ENCODE results near the gene ZDHHC19.
"Not testable (repeated sequence)": the region's sequence is repeated elsewhere in the genome, so short reads cannot be mapped to it uniquely, and the experiment has no call there.

ZDHHC19 gene

DNA sequence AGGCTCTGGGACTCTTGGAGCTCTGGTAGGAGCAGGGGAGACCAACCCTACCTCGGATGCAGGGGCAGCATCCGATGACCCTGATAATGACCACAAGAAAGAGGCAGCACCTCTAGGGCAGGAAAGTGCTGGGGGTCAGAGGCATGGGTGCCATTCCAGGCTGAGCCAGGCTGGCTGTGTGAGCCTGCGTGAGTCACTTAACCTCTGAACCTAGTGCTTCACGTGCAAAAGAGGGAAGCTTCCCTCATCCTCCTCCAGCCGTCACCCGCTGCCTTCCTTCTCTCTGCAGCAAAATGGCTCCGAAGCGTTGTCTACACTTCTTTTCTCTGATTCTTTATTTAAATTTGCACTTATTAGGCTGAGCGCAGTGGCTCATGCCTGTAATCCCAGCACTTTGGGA, 35.5 kb downstream of the ZDHHC19 start:
- no peak for DNase-seq

DNA sequence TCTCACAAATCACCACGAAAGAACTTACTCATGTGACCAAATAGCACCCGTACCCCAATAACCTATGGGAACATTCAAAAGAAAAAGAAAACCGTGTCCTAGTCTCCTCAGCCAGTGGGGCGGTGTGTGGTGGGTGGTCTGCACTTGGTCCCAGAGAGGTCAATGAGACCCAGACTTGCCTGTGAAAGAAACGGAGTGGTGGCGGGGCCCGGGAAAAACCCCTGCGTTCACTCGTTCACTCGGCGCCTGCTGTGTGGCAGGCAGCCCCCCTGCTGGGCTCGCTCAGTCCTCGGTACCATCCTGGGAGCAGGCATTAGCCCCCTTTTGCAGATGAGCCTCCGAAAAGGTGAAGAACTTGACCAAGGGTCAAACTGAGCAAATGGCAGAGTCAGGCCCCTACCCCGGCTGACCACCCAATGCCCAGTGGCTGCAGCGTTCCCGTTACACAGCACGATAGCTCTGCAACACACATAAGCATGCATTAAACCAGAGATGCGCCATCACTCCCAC, 36.0 kb downstream of the ZDHHC19 start:
- DNase-seq, result no peak

DNA sequence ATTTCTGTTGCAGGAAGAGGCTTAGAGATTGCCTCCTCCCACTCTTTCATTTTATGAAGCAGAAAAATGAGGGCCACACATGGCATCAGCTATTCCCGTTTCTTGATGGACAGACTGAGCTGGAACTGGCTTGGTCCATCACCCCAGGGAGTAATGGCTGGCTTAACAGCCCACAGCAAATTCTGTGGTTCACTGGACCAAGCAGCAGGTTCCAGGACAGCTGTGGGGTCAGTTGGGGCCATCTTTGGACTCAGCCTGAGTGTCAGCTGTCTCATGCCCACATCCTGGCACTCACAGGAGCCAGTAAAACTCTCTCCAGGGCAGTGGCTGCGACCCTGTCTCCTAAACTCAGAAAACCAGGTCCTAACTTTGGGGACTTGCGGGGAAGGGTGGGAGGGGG, 36.5 kb downstream of the ZDHHC19 start:
- DNase-seq, result no peak

DNA sequence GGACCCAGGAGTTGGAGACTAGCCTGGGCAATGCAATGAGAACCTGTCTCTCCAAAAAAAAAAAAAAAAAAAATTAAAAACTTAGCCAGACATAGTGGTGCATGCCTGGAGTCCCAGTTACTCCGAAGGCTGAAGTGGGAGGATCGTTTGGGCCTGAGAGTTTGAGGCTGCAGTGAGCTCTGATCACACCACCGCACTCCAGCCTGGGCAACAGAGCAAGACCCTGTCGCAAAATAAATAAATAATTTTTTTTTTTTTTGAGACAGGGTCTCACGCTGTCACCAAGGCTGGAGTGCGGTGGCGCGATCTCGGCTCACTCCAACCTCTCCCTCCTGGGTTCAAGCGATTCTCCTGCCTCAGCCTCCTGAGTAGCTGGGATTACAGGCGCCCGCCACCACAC, 40.9 kb downstream of the ZDHHC19 start:
- not testable (repeated sequence) for DNase-seq

DNA sequence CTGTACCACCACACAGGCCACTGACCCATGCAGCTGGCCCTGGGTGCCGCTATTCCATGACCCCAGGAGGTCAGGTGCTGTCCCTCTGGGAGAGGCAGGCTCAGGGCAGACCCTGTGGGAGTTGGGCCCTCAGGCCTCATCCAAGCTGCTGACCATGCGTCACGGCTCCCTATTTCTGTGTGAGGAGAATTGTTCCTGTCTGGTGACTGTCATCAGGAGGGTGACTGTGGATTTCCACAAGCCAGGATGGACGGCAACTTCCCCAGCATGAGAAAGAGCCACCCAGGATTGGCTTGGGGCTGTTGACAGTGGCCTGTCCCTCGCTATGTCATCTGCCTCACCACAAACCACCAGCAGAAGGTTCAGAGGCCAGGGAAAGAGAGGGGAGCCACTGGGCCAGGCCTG, 41.4 kb downstream of the ZDHHC19 start:
- no peak for DNase-seq

DNA sequence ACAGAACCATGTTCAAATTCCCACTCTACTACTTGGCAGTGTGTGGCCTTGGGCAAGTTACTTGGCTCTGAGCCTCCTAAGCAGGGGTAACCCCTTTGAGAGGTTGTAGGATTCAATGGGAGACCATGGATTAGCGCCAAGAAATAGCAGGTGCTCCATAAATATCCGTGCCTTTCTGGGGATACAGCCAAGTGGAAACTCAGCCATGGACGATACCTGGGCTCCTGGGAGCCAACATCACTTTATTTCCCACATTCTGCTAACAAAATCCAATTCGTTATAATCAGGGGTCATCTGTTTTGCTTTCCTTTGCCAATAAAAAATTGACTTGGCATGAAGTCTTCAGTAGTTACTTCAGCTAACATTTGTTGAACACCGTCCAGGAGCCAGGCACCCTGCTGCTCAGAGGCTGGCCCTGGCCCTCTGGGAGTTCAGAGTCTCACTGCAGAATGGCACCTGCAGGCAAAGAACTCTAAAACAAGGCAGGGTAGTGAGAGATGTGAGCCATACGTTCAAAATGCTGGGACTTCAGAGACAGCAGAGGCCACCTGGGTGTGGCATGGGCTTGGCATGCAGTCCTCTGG, 42.3 kb downstream of the ZDHHC19 start:
- DNase-seq, result no peak

DNA sequence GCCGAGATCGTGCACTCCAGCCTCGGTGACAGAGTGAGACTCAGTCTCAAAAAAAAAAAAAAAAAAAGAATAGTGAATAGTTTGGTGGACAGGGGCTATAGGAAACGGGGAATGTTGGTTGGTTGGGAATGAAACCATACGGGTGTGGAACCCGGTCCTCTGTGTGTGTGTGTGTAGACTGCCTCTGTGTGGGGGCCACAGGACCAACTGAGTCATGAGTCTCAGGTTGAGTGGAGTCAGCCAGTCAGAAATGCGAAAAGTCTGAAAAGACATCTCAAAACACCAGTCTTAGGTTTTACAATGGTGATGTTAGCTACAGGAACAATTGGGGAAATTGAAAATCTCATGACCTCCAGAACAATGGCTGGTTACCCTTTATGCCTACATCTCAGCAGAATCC, 44.5 kb downstream of the ZDHHC19 start:
- DNase-seq, result no peak

DNA sequence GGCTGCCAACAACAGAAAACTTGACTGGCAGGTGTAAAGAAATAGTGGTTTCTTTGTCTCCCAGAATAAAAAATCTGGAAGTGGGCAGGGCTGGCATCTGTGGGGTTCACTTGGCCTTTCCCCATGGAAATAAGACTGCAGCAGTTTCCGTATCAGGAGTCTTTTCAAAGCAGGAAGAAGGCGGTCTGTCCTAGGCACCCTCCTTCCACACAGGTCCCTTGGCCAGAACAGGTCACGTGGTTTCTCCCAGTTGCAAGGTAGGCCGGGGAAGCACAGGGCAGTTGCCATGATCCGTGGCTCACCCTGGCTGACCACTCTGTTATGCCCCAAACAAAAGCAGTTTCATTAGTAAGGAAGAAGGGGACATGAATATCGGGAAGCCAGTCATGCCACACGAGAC, 45.4 kb downstream of the ZDHHC19 start:
- no peak for DNase-seq

DNA sequence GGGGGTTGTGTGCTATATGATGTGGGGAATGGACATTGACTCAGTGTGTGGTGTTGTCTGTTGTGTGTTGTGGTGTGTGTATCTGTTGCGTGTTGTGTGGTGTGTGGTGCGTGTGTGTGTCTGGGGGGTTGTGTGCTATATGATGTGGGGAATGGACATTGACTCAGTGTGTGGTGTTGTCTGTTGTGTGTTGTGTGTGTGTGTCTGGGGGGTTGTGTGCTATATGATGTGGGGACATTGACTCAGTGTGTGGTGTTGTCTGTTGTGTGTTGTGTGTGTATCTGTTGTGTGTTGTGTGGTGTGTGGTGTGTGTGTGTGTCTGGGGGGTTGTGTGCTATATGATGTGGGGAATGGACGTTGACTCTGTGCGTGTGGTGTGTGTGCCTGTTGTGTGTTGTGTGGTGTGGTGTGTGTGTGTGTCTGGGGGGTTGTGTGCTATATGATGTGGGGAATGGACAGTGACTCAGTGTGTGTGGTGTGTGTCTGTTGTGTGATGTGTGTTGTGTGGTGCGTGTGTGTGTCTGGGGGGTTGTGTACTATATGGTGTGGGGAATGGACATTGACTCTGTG, 46.1 kb downstream of the ZDHHC19 start:
- not testable (repeated sequence) for DNase-seq

DNA sequence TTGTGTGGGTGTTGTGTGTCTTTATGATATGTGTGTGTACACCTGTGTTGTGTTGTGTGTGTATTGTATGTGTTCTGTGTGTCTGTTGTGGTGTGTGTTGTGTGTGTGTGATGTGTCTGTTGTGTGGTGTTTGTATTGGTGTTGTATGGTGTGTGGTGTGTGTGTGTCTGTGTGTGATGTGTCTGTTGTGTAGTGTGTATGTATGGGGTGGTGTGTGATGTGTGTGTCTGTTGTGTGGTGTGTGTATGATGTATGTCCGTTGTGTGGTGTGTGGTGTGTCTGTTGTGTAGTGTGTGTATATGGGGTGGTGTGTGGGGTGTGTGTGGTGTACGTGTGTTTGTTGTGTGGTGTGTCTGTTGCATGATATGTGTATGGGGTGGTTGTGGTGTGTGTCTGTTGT, 46.6 kb downstream of the ZDHHC19 start:
- DNase-seq, result no peak

DNA sequence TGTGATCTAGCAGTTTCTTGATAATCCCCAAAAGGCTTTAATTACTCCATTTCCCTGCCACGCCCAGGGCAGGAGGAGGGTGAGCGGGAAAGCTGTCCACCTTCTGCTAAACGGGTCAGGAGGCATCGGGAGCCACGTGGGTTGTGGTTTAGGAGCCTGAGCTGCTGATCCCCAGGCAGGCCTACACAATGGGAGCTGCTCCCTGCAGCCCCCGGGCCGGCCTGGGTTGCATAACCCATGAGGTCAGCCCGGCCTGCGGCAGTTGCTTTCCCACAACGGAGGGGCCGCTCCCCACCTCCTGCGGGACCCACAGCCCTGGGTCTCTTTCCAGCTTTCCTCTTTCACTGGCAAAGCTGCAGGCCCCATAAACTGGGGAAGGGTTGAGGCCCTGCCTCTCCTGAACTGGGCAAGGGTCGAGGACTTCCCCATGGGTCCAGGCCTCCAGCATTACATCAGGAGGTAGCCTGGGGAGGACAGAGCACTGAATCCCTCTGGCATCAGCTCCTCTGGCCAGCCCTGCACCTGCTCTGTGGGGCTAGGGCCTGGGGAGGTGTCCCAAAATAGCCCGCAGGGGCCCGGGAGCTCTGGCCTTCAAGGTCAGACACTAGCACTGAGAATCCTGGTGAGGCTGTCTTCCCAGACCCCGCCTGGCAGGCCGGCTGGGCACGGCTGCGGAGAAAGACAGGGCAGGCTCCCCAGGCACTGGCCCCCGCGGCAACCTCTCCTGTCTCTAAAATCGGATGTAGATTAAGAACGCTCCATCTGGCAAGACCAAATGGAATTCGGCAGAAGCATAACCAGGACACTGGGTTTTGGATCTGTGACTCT, 47.3 kb downstream of the ZDHHC19 start:
- peak in 2 of 14 donors; percentile 20 to 69 for DNase-seq

DNA sequence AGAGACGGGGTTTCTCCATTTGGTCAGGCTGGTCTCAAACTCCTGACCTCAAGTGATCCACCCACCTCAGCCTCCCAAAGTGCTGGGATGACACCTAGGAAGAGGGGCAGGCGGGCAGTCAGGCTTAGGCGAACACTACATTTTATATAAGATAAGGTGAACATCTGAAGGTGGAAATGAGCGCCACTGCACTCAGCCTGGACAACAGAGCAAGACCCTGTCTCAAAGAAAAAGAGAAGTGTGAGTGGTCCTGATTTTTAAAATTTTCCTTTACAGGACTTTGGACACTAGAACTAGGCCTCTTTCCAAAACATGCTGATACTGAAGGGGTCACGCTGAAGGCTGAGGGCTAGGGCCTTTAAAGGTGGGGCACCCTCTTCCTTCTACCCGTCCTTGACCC, 48.0 kb downstream of the ZDHHC19 start:
- no peak for DNase-seq

DNA sequence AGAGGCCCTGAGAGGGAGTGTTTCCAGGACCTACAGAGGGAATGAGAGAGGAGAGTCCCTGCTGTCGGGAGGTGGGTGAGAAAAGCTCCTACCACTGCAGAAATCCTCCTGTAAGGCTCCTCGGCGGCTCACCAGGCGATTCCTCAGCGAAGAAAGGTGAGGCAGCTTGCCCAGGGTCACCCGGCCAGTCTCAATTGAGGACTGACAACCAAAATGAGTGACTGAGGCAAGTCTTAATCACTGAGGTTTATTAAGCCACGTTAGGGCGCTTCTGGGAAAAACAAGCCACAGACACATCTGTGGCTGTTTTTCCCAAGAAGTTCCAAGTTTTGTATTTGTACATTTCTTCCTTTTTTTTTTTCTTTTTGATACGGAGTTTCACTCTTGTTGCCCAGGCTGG, 48.5 kb downstream of the ZDHHC19 start:
- DNase-seq, result no peak

DNA sequence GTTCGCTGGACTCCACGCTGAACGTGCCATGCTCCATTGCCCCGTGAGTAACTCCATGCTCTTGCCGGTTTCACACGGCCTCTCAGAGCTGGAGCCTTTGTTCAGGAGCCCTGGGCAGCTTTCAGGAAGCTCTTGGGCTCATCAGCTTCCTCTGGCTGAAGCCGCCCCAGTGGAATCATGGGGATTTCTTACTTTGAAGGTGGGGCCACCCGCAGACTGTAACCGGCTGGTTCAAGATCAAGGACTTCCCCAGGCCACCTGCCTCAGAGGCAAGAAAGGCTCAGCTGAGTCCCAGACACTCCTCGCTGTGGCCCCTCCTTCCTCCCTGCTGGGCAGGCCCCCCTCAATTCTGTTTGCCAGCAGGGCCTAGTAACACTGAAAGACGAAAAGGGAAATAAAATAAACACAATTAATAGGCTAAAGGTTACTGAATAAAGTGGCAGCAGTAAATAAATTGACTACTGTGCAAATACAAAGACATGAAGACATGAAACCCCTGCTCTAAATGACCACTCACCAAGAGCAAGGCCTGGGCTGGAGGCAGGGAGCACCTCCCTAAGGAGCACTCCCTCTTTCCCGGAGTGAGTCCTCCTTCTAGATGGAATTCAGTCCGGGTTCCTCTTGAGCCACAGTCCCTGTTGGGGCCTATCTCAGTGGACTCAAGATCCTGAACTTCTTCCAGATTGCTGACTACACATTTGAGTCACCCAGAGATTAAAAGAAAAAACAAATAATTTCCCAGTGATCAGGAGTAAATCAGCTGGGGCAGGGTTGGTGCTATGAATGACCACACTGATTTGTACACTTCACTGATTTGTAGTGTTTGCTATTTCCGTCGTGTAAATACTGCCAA, 51.0 kb downstream of the ZDHHC19 start:
- peak in 5 of 14 donors; percentile 3 to 27 (median 9) for DNase-seq

DNA sequence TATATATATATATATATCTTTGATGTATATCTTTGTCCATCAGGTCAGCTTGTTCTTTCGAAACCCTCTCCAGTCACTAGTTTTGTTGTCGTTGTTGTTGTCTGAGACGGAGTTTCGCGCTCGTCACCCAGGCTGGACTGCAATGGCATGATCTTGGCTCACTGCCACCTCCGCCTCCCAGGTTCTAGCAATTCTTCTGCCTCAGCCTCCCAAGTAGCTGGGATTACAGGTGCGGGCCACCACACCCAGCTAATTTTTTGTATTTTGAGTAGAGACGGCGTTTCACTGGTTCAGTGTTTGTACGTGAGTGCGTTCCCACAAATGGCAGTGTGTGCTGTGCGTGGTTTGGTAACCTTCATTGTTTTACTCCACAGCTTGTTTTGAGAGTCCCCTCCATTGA, 51.7 kb downstream of the ZDHHC19 start:
- DNase-seq, result no peak

DNA sequence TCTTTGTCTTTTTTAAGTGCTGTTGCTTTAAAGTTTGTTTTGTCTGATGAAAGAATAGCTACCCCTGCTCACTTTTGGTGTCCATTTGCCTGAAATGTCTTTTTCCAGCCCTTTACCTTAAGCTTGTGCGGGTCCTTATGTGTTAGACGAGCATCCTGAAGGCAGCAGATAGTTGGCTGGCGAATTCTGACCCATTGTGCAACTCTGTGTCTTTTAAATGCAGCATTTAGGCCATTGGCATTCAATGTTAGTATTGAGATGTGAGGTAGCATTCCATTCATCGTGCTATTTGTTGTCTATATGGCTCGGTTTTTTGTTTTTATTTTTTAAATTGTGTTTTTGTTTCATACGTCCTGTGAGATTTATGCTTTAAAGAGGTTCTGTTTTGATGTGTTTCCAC, 55.0 kb downstream of the ZDHHC19 start:
- no peak for DNase-seq

DNA sequence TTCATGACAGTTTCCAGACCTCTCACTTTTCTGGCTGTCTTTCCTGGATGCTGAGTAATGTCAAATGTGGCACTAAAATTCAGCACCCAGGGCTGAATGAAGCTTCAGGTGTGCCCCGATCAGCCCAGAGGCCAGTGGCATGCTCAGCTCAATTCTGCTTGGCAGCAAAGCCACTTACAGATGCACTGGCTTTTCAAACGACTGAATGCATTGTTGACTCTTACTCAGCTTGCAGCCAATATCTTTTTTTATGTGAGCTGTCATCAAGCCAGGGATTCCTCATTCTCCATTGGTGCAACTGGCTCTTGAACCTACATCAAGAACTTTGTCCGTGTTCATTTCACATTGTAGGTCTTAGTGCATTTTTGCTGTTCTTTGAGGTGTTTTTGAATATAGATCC, 60.7 kb downstream of the ZDHHC19 start:
- no peak for DNase-seq

DNA sequence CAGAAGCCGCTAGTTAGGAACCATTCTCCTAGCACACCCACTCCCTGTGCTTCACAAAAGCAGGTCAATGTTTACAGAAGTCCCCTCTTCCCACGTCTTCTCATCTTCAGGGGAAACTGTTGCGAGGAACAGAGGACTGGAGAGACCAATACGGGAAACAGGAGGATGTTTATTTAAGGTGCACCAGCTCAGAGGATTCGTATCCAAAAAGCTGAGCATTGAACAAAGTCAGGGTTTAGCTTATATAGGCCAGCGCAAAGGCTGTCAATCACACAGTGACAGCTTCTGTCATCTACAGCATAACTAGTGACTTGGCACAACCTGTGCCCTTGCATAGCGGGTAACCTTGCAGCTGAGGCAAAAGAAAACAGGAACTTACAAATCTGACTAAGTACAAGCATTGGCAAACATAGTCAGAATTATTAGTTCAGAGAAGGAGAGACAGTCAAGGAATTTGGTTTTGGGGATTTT, 61.3 kb downstream of the ZDHHC19 start:
- DNase-seq, result no peak

DNA sequence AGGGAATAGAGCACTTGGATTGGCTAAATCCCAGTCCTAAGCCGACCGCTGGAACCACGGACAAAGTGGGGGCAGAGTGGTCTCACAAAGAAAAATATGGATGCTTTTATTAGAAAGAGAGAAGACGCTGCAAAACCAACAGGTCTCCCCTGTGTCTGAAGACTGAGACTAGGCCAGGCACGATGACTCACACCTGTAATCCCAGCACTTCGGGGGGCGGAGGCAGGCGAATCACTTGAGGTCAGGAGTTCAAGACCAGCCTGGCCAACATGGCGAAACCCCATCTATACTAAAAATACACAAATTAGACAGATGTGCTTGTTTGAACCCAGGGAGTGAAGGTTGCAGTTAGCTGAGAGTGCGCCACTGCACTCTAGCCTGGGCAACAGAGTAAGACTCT, 61.8 kb downstream of the ZDHHC19 start:
- DNase-seq, result no peak
